BE2C (cell line): ENCODE results near the gene DCLK2.
A peak's percentile ranks its signal among the peaks of the same experiment; 100 is the strongest.

Experiments used
- DNase-seq: peaks from one replicate; pipeline ENCODE4 v3.0.0-alpha.2; 2020
- H3K27me3 ChIP-seq: fragments of 250-450 bp; sonication (Bioruptor Pico); 2 replicates; pipeline ENCODE4 v1.5.1; 2020; ENCODE audit warnings: mild to moderate bottlenecking
- H3K36me3 ChIP-seq: fragments of 250-450 bp; sonication (Bioruptor Pico); 2 replicates; pipeline ENCODE4 v1.5.1; 2020; ENCODE audit warnings: mild to moderate bottlenecking
- H3K4me1 ChIP-seq: fragments of 250-450 bp; sonication (Bioruptor Pico); 2 replicates; pipeline ENCODE4 v1.5.1; 2020
- H3K4me3 ChIP-seq: 2 replicates; pipeline ENCODE4 v1.5.1; 2011; ENCODE audit warnings: low read depth, low read length
- H3K9me3 ChIP-seq: fragments of 250-450 bp; sonication (Bioruptor Pico); 2 replicates; pipeline ENCODE4 v1.5.1; 2020
- TF ChIP-seq, protein P1 (sequence below): IDR thresholded peaks from 2 replicates; pipeline ENCODE4 v1.5.1; 2012; ENCODE audit warnings: mild to moderate bottlenecking, low read depth, low read length

Gene DCLK2

DNA sequence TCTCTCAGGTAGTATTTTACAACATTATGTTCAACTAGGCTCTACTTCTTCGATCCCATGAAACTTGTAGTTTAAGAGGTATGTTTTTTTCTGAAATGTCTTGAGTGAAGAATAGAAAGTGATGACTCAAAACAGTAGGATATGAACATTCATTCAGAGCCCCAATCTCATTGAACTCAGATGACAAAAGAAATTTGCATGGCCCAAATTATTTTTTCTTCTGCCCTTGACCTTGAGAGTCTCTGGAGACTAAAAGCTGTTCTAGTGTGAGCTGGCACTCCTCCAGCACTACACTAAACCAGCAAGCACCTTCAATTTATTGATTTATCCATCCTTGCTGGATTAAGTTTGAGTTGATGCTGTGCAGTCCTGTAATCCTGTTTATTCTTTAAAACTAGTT, 4.0 kb downstream of the DCLK2 start:
- DNase-seq, result peak; percentile 30
- Histone ChIP-seq H3K4me3 (no peak overlapping the region), H3K27me3 (no peaks in the 10 kb centered on the region), H3K36me3 (no peaks in the 10 kb centered on the region), H3K4me1 (peaks cover 5% of the 10 kb centered on the region), H3K9me3 (no peaks in the 10 kb centered on the region)
- TF ChIP-seq, protein P1, sequence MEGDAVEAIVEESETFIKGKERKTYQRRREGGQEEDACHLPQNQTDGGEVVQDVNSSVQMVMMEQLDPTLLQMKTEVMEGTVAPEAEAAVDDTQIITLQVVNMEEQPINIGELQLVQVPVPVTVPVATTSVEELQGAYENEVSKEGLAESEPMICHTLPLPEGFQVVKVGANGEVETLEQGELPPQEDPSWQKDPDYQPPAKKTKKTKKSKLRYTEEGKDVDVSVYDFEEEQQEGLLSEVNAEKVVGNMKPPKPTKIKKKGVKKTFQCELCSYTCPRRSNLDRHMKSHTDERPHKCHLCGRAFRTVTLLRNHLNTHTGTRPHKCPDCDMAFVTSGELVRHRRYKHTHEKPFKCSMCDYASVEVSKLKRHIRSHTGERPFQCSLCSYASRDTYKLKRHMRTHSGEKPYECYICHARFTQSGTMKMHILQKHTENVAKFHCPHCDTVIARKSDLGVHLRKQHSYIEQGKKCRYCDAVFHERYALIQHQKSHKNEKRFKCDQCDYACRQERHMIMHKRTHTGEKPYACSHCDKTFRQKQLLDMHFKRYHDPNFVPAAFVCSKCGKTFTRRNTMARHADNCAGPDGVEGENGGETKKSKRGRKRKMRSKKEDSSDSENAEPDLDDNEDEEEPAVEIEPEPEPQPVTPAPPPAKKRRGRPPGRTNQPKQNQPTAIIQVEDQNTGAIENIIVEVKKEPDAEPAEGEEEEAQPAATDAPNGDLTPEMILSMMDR, result no peak

DNA sequence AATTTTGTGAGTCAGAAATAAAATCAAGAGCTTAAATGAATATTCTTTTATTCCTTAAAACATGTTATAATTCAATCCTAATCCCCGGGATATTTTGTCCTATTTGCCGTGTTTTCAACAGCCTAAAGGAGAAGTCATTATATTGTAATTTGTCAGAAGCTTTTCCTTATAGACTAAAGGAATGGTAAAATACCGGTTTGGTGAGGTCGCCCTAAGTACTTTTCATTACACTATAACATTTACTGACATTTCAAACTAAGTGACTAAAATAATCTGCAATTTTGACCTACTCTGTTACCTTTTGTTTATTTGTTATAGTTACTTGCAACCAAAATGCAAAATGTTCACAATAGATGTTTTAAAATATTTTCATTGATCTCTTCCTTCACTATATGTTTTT, 8.8 kb downstream of the DCLK2 start:
- no peaks in the 10 kb centered on the region for H3K9me3 ChIP-seq
- H3K27me3 ChIP-seq, result no peaks in the 10 kb centered on the region
- H3K4me3 ChIP-seq, result no peak overlapping the region
- H3K4me1 ChIP-seq, result peaks cover 5% of the 10 kb centered on the region
- DNase-seq, result no peak
- no peaks in the 10 kb centered on the region for H3K36me3 ChIP-seq
- TF ChIP-seq, protein P1, result no peak

DNA sequence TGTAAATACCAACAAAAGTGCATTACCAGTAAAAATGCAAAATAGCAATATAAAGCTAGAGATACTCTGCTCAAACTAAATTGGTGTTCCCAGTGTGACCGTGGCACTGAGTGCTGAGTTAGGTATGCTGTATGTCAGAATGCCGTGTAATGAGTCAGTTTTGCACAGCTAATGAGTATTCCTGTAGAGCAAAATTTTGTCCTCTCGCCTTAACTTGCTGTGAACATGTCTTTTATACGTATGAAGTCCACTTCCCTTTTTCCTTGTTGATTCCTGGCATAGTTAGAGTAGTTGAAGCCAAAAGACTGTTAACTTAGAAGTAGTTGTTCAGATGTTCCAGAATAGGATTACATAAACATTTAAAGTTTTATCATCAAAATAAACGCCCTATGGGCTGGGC, 11.5 kb downstream of the DCLK2 start:
- H3K9me3 ChIP-seq, result no peaks in the 10 kb centered on the region
- H3K4me3 ChIP-seq, result no peak overlapping the region
- no peaks in the 10 kb centered on the region for H3K4me1 ChIP-seq
- TF ChIP-seq, protein P1, result no peak
- no peaks in the 10 kb centered on the region for H3K27me3 ChIP-seq
- no peak for DNase-seq
- H3K36me3 ChIP-seq, result no peaks in the 10 kb centered on the region

DNA sequence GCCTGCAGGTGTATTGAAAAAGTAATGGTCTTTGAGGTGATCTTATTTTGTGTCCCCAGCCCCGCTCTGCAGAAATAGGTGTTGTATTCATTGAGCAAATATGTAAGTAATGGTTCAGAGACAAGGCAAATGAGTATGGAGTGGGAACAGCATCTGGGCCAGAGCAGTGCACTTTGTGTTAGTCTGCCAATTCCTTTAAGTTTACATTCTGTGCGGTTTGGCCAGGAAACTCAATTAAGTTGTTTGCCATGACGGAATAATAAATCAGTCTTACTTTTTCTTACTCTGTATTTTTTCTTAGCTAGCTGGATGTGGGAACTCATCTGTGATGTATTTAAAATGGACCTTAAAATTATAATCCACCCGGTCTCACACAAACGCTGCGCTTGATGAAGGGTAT, 12.6 kb downstream of the DCLK2 start:
- no peaks in the 10 kb centered on the region for H3K27me3 ChIP-seq
- H3K9me3 ChIP-seq, result no peaks in the 10 kb centered on the region
- H3K36me3 ChIP-seq, result no peaks in the 10 kb centered on the region
- H3K4me3 ChIP-seq, result no peak overlapping the region
- no peak for DNase-seq
- TF ChIP-seq, protein P1, result no peak
- H3K4me1 ChIP-seq, result no peaks in the 10 kb centered on the region

DNA sequence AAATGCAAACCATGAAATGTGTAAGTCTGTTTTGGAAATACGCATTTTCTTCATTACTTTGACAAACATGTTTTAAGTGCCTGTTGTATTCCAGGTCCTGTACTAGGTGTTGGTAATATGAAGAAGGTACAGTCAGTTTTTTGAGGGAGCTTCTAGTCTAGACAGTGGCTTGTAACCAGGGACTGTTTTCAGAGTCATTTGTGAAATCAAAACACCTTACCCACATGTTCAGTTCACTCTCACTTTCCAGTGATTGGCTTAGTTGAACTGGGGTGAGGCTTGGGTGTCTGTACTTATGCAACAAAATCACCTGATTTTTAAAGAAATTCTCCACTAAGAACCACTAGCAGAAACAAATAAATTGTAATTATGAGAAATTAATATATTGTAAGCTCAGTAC, 16.4 kb downstream of the DCLK2 start:
- Histone ChIP-seq H3K4me3 (no peak overlapping the region), H3K27me3 (no peaks in the 10 kb centered on the region), H3K36me3 (no peaks in the 10 kb centered on the region), H3K4me1 (peaks cover 6% of the 10 kb centered on the region), H3K9me3 (no peaks in the 10 kb centered on the region)
- TF ChIP-seq, protein P1, result no peak
- no peak for DNase-seq

DNA sequence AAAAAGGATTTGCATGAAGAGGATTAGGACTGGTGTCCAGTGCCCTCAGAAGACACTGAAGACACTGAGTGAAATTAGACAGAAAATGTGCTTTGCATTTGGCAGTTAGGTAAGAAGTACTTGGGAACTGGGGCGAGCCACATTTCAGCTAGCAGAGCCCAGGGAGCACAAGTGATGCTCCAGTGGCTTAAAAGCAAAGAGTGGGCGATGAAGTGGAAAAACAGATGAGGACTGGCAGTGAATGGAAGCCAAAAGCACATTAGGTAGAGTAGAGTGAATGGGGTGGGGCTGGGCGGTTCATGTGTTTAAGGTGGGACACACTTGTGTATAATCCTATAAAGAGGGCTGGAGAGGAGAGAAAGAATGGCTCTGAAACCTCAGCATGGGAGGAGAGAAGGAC, 18.4 kb downstream of the DCLK2 start:
- Histone ChIP-seq H3K9me3 (no peaks in the 10 kb centered on the region), H3K27me3 (no peaks in the 10 kb centered on the region), H3K36me3 (no peaks in the 10 kb centered on the region), H3K4me3 (no peak overlapping the region), H3K4me1 (peaks cover 6% of the 10 kb centered on the region)
- peak; percentile 58 for DNase-seq
- TF ChIP-seq, protein P1, result no peak
